HCT116 (cell line): ENCODE results near the gene GXYLT2. TPM values are rescaled to one million over a fixed set of nuclear protein-coding genes. Genes with fewer than 3 reads are reported as not detected.

ENCODE experiments used
- ATAC-seq: fragments of 200-7000 bp; cut with Tn5 transposase; 2 replicates; pipeline ENCODE4 v1.9.1; 2020; ENCODE audit warnings: mild to moderate bottlenecking, moderate library complexity
- BruUV-seq: library from RNA; stranded (reverse); fragments of 400-500 nt; replicated peaks from 2 replicates; lab custom pipeline; 2021; lab: Mats Ljungman, UMichigan
- CTCF ChIA-PET: fragments of 300-600 bp; sonication (Branson Sonifier 250); formaldehyde crosslinking; loops from one replicate; lab custom pipeline; 2021; ENCODE audit warnings: antibody characterized with exemption; lab: Charles Lee
- POLR2A ChIA-PET: fragments of 300-600, 350-600 bp; sonication (Branson Sonifier 250); formaldehyde crosslinking; loops from one replicate; lab custom pipeline; 2021; ENCODE audit warnings: antibody characterized with exemption; lab: Charles Lee
- RAD21 ChIA-PET, 2 experiments: fragments of 300-600 bp; sonication (Branson Sonifier 250); formaldehyde crosslinking; loops; one replicate each; lab custom pipeline; 2023; ENCODE audit warnings: low total read pairs in 2 of 2; ENCODE audit not compliant: uncharacterized antibody in 2 of 2, unreplicated experiment in 2 of 2, low non-redundant PET in 1 of 2; lab: Charles Lee
- DNase-seq: peaks from one replicate; pipeline ENCODE4 v3.0.0-alpha.2; 2010; ENCODE audit warnings: low read depth, low spot score
- H2AFZ ChIP-seq: fragments of 200-600 bp; shearing (Covaris generic), sonication (generic); 2 replicates; pipeline ENCODE4 v1.6.1; 2017; ENCODE audit warnings: low read depth, mixed run types, mixed read lengths, antibody characterized with exemption, low read length; ENCODE audit not compliant: poor library complexity, severe bottlenecking
- H3K27ac ChIP-seq: 2 replicates; pipeline ENCODE4 v1.5.1; 2012; ENCODE audit warnings: low read depth, low read length
- H3K27me3 ChIP-seq: fragments of 200-600 bp; sonication (generic); 2 replicates; pipeline ENCODE4 v1.6.1; 2016; ENCODE audit warnings: mixed run types, low read length, mixed read lengths; ENCODE audit not compliant: insufficient read depth
- H3K36me3 ChIP-seq, 2 experiments: fragments of 200-500 bp in 1 of 2; fragments of 200-600 bp in 1 of 2; sonication (Bioruptor generic) in 1 of 2; sonication (generic) in 1 of 2; 2 replicates each; pipeline versions ENCODE4 v1.5.1 to v1.6.1; 2014 to 2016; ENCODE audit warnings: low read length in 2 of 2, inconsistent platforms in 1 of 2, mixed read lengths in 1 of 2, mixed run types in 1 of 2; ENCODE audit not compliant: insufficient read depth in 2 of 2, control insufficient read depth in 1 of 2
- H3K4me1 ChIP-seq, 2 experiments: fragments of 200-600 bp in 1 of 2; sonication (generic) in 1 of 2; 2 replicates each; pipeline versions ENCODE4 v1.5.1 to v1.6.1; 2012 to 2017; ENCODE audit warnings: low read length in 2 of 2, inconsistent platforms in 1 of 2, mild to moderate bottlenecking in 1 of 2, mixed read lengths in 1 of 2, mixed run types in 1 of 2, moderate library complexity in 1 of 2; ENCODE audit not compliant: insufficient read depth in 2 of 2, control insufficient read depth in 1 of 2
- H3K4me2 ChIP-seq: fragments of 200-600 bp; sonication (generic); 2 replicates; pipeline ENCODE4 v1.6.1; 2017; ENCODE audit warnings: mixed run types, low read length, mixed read lengths
- H3K4me3 ChIP-seq, 2 experiments: fragments of 200-600 bp in 1 of 2; sonication (generic) in 1 of 2; replicated peaks in 1 of 2; 2 replicates each; pipeline ENCODE4 v1.5.1; 2011 to 2016; ENCODE audit warnings: low read length in 2 of 2, control low read depth in 1 of 2, low read depth in 1 of 2, mild to moderate bottlenecking in 1 of 2, mixed read lengths in 1 of 2, mixed run types in 1 of 2
- H3K79me2 ChIP-seq: fragments of 200-600 bp; sonication (generic); 2 replicates; pipeline ENCODE4 v1.6.1; 2017; ENCODE audit warnings: mild to moderate bottlenecking, mixed run types, low read length, moderate library complexity, mixed read lengths; ENCODE audit not compliant: insufficient read depth
- H3K9ac ChIP-seq: fragments of 200-600 bp; sonication (generic); 2 replicates; pipeline ENCODE4 v1.6.1; 2016; ENCODE audit warnings: low read length, mixed read lengths
- H3K9me2 ChIP-seq: fragments of 200-600 bp; sonication (generic), shearing (Covaris generic); 2 replicates; pipeline ENCODE4 v1.6.1; 2017; ENCODE audit warnings: mixed run types, mild to moderate bottlenecking, moderate library complexity; ENCODE audit not compliant: insufficient read depth
- H3K9me3 ChIP-seq, 2 experiments: fragments of 200-500 bp in 1 of 2; fragments of 200-600 bp in 1 of 2; sonication (Bioruptor generic) in 1 of 2; sonication (generic) in 1 of 2; 2 replicates each; pipeline ENCODE4 v1.6.1; 2014 to 2017; ENCODE audit warnings: low read length in 2 of 2, mixed read lengths in 2 of 2, inconsistent platforms in 1 of 2, low read depth in 1 of 2, mild to moderate bottlenecking in 1 of 2, mixed run types in 1 of 2, moderate library complexity in 1 of 2; ENCODE audit not compliant: control insufficient read depth in 1 of 2, insufficient read depth in 1 of 2
- H4K20me1 ChIP-seq: fragments of 200-600 bp; sonication (generic), shearing (Covaris generic); 2 replicates; pipeline ENCODE4 v1.6.1; 2017; ENCODE audit warnings: mixed run types, mild to moderate bottlenecking, moderate library complexity; ENCODE audit not compliant: insufficient read depth
- CTCF ChIP-seq, 3 experiments: fragments of 200-600 bp in 1 of 3; sonication (generic) in 1 of 3; IDR thresholded peaks in 2 of 3; conservative IDR thresholded peaks in 1 of 3; 2 replicates each; pipeline ENCODE4 v1.5.1; 2012 to 2017; ENCODE audit warnings: low read depth in 2 of 3, low read length in 2 of 3, antibody characterized with exemption in 1 of 3, borderline replicate concordance in 1 of 3, control low read depth in 1 of 3, mild to moderate bottlenecking in 1 of 3, mixed read lengths in 1 of 3, mixed run types in 1 of 3, moderate library complexity in 1 of 3; ENCODE audit not compliant: insufficient read depth in 1 of 3
- ELF1 ChIP-seq: IDR thresholded peaks from 2 replicates; pipeline ENCODE4 v1.6.1; 2012; ENCODE audit warnings: low read depth, borderline replicate concordance
- EZH2 ChIP-seq: fragments of 200-600 bp; sonication (generic); IDR thresholded peaks from 2 replicates; pipeline ENCODE4 v1.6.1; 2017; ENCODE audit warnings: antibody characterized with exemption, mixed run types
- EZH2phosphoT487 ChIP-seq: fragments of 200-600 bp; IDR thresholded peaks from 2 replicates; pipeline ENCODE4 v1.6.1; 2018; ENCODE audit warnings: antibody characterized with exemption, borderline replicate concordance
- JUND ChIP-seq: IDR thresholded peaks from 2 replicates; pipeline ENCODE4 v1.6.1; 2012
- RAD21 ChIP-seq: IDR thresholded peaks from 2 replicates; pipeline ENCODE4 v1.6.1; 2012; ENCODE audit warnings: low read depth, mild to moderate bottlenecking
- SIN3A ChIP-seq: IDR thresholded peaks from 2 replicates; pipeline ENCODE4 v1.6.1; 2012; ENCODE audit warnings: low read depth
- ZFX ChIP-seq: fragments of 450-650 bp; IDR thresholded peaks from 2 replicates; pipeline ENCODE4 v1.6.1; 2017
- ZNF274 ChIP-seq: fragments of 200-500 bp; sonication (Bioruptor generic); IDR thresholded peaks from 2 replicates; pipeline ENCODE4 v1.6.1; 2014; ENCODE audit warnings: mild to moderate bottlenecking, low read depth, low read length, inconsistent platforms
- intact Hi-C: fragments of 100-400 bp; cut with micrococcal nuclease; formaldehyde crosslinking; loops from 2 replicates; pipeline ENCODE4 v1.10.0; 2022
- total RNA-seq: library from RNA; stranded (reverse); gene quantifications from one replicate; pipeline ENCODE4 v1.2.1, GENCODE V29; 2021; ENCODE audit not compliant: unreplicated experiment
- TF ChIP-seq, protein P1 (sequence below): IDR thresholded peaks from 2 replicates; pipeline ENCODE4 v1.6.1; 2012
- TF ChIP-seq, protein P2 (sequence below): IDR thresholded peaks from 2 replicates; pipeline ENCODE4 v1.6.1; 2012; ENCODE audit warnings: low read depth

GXYLT2 gene
- total RNA-seq, 1 experiment from 2014 or later = 5.6 TPM

DNA sequence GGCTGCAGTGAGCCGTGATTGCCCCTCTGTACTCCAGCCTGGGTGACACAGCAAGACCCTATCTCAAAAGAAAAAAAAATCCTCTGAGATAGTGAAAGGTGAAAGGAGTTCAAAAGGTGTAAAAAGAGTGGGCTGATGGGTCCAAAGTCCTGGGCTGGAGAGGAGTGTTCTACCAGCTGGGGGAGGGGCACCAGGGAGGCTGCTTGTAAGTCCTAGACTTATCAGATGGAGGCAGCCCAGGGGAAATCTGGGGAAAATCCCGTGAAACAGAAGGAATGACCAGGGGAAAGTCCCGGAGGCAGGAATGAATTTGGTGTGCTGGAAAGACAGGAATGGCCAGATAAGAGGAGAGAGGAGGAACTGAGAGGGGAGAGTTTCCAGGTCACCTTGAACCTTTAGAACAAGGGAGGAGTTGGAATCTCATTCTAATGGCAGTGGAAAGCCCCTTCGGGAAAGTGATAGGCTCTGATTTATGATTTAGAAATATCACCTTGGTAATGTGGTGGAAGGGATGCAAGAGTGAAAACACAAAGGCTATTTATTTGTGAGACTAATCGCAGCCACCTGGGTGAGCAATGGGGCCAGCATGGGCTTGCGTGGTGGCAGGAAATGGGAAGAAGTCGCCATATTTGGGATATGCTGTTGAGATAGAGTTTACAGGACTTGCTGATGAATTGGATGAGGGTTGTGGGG is 85.3 kb downstream of the GXYLT2 start:
- no TSS peak for BruUV-seq
- H4K20me1 ChIP-seq = no peaks in the 10 kb centered on the region
- H3K9me2 ChIP-seq = no peaks in the 10 kb centered on the region
- H3K36me3 ChIP-seq = no peaks in the 10 kb centered on the region
- H3K4me1 ChIP-seq = no peaks in the 10 kb centered on the region; a peak in 2 of 4 replicates
- no peak overlapping the region for H3K4me3 ChIP-seq
- H3K9me3 ChIP-seq = no peaks in the 10 kb centered on the region
- ATAC-seq (no peak), DNase-seq (no peak)
- TF ChIP-seq, protein P1, sequence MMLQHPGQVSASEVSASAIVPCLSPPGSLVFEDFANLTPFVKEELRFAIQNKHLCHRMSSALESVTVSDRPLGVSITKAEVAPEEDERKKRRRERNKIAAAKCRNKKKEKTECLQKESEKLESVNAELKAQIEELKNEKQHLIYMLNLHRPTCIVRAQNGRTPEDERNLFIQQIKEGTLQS = no peak
- no peak for TF ChIP-seq CTCF (IDR thresholded peaks at IDR 0.05 in 2 of 3, conservative IDR thresholded peaks at IDR 0.05 in 1 of 3; ENCODE audit: borderline replicate concordance in 1 of 3, insufficient read depth in 1 of 3, low read depth in 2 of 3, low read length in 2 of 3)
- TF ChIP-seq ZFX = no peak
- TF ChIP-seq, protein P2, sequence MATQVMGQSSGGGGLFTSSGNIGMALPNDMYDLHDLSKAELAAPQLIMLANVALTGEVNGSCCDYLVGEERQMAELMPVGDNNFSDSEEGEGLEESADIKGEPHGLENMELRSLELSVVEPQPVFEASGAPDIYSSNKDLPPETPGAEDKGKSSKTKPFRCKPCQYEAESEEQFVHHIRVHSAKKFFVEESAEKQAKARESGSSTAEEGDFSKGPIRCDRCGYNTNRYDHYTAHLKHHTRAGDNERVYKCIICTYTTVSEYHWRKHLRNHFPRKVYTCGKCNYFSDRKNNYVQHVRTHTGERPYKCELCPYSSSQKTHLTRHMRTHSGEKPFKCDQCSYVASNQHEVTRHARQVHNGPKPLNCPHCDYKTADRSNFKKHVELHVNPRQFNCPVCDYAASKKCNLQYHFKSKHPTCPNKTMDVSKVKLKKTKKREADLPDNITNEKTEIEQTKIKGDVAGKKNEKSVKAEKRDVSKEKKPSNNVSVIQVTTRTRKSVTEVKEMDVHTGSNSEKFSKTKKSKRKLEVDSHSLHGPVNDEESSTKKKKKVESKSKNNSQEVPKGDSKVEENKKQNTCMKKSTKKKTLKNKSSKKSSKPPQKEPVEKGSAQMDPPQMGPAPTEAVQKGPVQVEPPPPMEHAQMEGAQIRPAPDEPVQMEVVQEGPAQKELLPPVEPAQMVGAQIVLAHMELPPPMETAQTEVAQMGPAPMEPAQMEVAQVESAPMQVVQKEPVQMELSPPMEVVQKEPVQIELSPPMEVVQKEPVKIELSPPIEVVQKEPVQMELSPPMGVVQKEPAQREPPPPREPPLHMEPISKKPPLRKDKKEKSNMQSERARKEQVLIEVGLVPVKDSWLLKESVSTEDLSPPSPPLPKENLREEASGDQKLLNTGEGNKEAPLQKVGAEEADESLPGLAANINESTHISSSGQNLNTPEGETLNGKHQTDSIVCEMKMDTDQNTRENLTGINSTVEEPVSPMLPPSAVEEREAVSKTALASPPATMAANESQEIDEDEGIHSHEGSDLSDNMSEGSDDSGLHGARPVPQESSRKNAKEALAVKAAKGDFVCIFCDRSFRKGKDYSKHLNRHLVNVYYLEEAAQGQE = no peak
- TF ChIP-seq SIN3A = no peak
- no peak for TF ChIP-seq ZNF274
- TF ChIP-seq RAD21 = no peak
- TF ChIP-seq EZH2phosphoT487 = no peak
- no peak for TF ChIP-seq ELF1
- TF ChIP-seq JUND = no peak
- no peak for TF ChIP-seq EZH2
- H3K27ac ChIP-seq = no peak overlapping the region
- H3K27me3 ChIP-seq = no peaks in the 10 kb centered on the region
- ChIA-PET POLR2A (no interaction called here), RAD21 (no interaction called here), CTCF (no interaction called here)
- intact Hi-C loops = no loop called here
- H2AFZ ChIP-seq = no peak overlapping the region
- no peak overlapping the region for H3K9ac ChIP-seq
- H3K4me2 ChIP-seq = no peak overlapping the region
- H3K79me2 ChIP-seq = no peaks in the 10 kb centered on the region
